Measurements from ENCODE around the gene CHIC1.
A peak's percentile ranks its signal among the peaks of the same experiment; 100 is the strongest.

CHIC1 gene

DNA sequence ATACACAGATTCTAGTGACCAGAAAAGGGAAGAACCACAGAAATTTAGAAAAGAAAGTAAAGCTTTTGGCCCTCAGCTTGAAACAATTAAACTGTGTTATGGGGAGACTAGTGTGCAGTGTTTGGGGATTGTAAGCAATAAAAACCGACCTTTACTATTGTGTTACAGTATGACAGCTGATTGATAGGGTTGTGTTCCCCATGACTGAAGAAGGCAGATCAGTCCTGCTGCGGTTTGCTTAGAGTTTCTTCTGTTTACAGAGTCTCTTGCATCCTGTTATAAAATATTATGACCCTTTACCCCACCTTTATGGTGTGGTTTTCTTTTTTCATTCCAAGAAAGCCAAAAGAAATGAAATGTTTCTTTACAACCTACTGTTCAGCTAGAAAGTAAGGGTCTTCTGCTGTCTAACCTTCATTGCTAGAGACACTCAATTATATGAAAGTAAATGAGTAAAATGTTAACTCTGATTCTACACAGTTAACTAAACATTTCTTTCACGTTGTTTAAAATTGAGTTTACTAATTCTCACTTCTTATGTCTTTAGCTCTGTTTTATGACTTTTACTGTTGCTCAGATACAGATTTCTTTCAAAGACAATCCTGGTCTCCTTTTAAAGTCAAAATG lies 18.1 kb downstream of the CHIC1 start:
- POLR2A ChIA-PET, result interaction anchor here (1.3 kb wide), 1 partner anchor 251 kb away, joined by 3 read pairs; no protein-coding TSS in a partner anchor
- CTCF ChIA-PET, result interaction anchor here (0.6 to 1.0 kb wide), 3 partner anchors 26 to 871 kb away, joined by 3 to 4 read pairs (median 3); no protein-coding TSS in a partner anchor
- H3K27ac ChIP-seq (ENCODE audit: extremely low read depth, low read depth, low read length), result no peak overlapping the region
- TF ChIP-seq, protein P1, sequence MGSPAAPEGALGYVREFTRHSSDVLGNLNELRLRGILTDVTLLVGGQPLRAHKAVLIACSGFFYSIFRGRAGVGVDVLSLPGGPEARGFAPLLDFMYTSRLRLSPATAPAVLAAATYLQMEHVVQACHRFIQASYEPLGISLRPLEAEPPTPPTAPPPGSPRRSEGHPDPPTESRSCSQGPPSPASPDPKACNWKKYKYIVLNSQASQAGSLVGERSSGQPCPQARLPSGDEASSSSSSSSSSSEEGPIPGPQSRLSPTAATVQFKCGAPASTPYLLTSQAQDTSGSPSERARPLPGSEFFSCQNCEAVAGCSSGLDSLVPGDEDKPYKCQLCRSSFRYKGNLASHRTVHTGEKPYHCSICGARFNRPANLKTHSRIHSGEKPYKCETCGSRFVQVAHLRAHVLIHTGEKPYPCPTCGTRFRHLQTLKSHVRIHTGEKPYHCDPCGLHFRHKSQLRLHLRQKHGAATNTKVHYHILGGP (tag by site-specific recombination; IDR thresholded peaks at IDR 0.05), result peak; percentile 72; the same call in 1 of the 2 replicates
- no peak for TF ChIP-seq ZNF623 (tag by site-specific recombination; IDR thresholded peaks at IDR 0.05)
- peak; percentile 72; the same call in 1 of the 2 replicates for TF ChIP-seq OSR2 (tag by site-specific recombination; IDR thresholded peaks at IDR 0.05)
- TF ChIP-seq, protein P2, sequence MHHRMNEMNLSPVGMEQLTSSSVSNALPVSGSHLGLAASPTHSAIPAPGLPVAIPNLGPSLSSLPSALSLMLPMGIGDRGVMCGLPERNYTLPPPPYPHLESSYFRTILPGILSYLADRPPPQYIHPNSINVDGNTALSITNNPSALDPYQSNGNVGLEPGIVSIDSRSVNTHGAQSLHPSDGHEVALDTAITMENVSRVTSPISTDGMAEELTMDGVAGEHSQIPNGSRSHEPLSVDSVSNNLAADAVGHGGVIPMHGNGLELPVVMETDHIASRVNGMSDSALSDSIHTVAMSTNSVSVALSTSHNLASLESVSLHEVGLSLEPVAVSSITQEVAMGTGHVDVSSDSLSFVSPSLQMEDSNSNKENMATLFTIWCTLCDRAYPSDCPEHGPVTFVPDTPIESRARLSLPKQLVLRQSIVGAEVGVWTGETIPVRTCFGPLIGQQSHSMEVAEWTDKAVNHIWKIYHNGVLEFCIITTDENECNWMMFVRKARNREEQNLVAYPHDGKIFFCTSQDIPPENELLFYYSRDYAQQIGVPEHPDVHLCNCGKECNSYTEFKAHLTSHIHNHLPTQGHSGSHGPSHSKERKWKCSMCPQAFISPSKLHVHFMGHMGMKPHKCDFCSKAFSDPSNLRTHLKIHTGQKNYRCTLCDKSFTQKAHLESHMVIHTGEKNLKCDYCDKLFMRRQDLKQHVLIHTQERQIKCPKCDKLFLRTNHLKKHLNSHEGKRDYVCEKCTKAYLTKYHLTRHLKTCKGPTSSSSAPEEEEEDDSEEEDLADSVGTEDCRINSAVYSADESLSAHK (tag by site-specific recombination; IDR thresholded peaks at IDR 0.05), result peak; percentile 89
- TF ChIP-seq, protein P3, sequence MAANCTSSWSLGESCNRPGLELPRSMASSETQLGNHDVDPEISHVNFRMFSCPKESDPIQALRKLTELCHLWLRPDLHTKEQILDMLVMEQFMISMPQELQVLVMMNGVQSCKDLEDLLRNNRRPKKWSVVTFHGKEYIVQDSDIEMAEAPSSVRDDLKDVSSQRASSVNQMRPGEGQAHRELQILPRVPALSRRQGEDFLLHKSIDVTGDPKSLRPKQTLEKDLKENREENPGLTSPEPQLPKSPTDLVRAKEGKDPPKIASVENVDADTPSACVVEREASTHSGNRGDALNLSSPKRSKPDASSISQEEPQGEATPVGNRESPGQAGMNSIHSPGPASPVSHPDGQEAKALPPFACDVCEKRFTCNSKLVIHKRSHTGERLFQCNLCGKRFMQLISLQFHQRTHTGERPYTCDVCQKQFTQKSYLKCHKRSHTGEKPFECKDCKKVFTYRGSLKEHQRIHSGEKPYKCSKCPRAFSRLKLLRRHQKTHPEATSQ (tag by site-specific recombination; IDR thresholded peaks at IDR 0.05), result no peak
- TF ChIP-seq GLI2 (tag by site-specific recombination; IDR thresholded peaks at IDR 0.05; ENCODE audit: borderline replicate concordance, low read depth), result no peak
- TF ChIP-seq, protein P4, sequence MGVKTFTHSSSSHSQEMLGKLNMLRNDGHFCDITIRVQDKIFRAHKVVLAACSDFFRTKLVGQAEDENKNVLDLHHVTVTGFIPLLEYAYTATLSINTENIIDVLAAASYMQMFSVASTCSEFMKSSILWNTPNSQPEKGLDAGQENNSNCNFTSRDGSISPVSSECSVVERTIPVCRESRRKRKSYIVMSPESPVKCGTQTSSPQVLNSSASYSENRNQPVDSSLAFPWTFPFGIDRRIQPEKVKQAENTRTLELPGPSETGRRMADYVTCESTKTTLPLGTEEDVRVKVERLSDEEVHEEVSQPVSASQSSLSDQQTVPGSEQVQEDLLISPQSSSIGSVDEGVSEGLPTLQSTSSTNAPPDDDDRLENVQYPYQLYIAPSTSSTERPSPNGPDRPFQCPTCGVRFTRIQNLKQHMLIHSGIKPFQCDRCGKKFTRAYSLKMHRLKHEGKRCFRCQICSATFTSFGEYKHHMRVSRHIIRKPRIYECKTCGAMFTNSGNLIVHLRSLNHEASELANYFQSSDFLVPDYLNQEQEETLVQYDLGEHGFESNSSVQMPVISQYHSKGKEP (tag by site-specific recombination; IDR thresholded peaks at IDR 0.05), result peak; percentile 62
- TF ChIP-seq ZNF654 (tag by site-specific recombination; IDR thresholded peaks at IDR 0.05; ENCODE audit: low read depth), result no peak
- peak; percentile 50; the same call in 1 of the 2 replicates for TF ChIP-seq SP7 (tag by site-specific recombination; IDR thresholded peaks at IDR 0.05)
- TF ChIP-seq, protein P5, sequence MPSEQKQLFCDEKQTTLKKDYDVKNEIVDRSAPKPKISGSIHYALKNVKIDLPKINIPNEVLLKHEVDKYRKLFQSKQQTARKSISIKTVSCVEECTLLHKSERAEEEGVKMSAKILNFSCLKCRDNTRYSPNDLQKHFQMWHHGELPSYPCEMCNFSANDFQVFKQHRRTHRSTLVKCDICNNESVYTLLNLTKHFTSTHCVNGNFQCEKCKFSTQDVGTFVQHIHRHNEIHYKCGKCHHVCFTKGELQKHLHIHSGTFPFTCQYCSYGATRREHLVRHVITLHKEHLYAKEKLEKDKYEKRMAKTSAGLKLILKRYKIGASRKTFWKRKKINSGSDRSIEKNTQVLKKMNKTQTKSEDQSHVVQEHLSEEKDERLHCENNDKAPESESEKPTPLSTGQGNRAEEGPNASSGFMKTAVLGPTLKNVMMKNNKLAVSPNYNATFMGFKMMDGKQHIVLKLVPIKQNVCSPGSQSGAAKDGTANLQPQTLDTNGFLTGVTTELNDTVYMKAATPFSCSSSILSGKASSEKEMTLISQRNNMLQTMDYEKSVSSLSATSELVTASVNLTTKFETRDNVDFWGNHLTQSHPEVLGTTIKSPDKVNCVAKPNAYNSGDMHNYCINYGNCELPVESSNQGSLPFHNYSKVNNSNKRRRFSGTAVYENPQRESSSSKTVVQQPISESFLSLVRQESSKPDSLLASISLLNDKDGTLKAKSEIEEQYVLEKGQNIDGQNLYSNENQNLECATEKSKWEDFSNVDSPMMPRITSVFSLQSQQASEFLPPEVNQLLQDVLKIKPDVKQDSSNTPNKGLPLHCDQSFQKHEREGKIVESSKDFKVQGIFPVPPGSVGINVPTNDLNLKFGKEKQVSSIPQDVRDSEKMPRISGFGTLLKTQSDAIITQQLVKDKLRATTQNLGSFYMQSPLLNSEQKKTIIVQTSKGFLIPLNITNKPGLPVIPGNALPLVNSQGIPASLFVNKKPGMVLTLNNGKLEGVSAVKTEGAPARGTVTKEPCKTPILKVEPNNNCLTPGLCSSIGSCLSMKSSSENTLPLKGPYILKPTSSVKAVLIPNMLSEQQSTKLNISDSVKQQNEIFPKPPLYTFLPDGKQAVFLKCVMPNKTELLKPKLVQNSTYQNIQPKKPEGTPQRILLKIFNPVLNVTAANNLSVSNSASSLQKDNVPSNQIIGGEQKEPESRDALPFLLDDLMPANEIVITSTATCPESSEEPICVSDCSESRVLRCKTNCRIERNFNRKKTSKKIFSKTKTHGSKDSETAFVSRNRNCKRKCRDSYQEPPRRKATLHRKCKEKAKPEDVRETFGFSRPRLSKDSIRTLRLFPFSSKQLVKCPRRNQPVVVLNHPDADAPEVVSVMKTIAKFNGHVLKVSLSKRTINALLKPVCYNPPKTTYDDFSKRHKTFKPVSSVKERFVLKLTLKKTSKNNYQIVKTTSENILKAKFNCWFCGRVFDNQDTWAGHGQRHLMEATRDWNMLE (tag by site-specific recombination; conservative IDR thresholded peaks at IDR 0.05; ENCODE audit: low read depth), result no peak
- 0 out of 2 replicates have a peak, but pooled peaks have one; percentile 32 for TF ChIP-seq ZNF561 (tag by site-specific recombination; IDR thresholded peaks at IDR 0.05; ENCODE audit: borderline replicate concordance)
- peak; percentile 35; the same call in 1 of the 2 replicates for TF ChIP-seq IKZF3 (tag by site-specific recombination; IDR thresholded peaks at IDR 0.05)
- no peak for TF ChIP-seq ZNF433 (tag by site-specific recombination; IDR thresholded peaks at IDR 0.05; ENCODE audit: low read depth)
- TF ChIP-seq, protein P6, sequence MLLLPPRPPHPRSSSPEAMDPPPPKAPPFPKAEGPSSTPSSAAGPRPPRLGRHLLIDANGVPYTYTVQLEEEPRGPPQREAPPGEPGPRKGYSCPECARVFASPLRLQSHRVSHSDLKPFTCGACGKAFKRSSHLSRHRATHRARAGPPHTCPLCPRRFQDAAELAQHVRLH (tag by site-specific recombination; IDR thresholded peaks at IDR 0.05), result peak; percentile 59; the same call in 1 of the 2 replicates
- peak; percentile 100 for TF ChIP-seq MZF1 (tag by site-specific recombination; IDR thresholded peaks at IDR 0.05; ENCODE audit: borderline replicate concordance)
- TF ChIP-seq BCL11A (tag by site-specific recombination; IDR thresholded peaks at IDR 0.05; ENCODE audit: low read depth), result peak; percentile 52; the same call in 1 of the 2 replicates
- peak; percentile 61; the same call in 1 of the 2 replicates for TF ChIP-seq PRDM1 (tag by site-specific recombination; IDR thresholded peaks at IDR 0.05)
- TF ChIP-seq ZNF843 (tag by site-specific recombination; IDR thresholded peaks at IDR 0.05), result peak; percentile 81
- TF ChIP-seq ZSCAN30 (tag by site-specific recombination; IDR thresholded peaks at IDR 0.05), result 0 out of 2 replicates have a peak, but pooled peaks have one; percentile 22
- no peak for TF ChIP-seq ZNF596 (tag by site-specific recombination; IDR thresholded peaks at IDR 0.05)
- TF ChIP-seq GLIS1 (tag by site-specific recombination; IDR thresholded peaks at IDR 0.05), result peak; percentile 28; the same call in 1 of the 2 replicates
- TF ChIP-seq WT1 (tag by site-specific recombination; IDR thresholded peaks at IDR 0.05), result peak; percentile 69; the same call in 1 of the 2 replicates

More for the DNA sequence above, 18.1 kb downstream of the CHIC1 start:
- Histone ChIP-seq H3K4me1 (ENCODE audit: control insufficient read depth, insufficient read depth, low read length) (peaks cover 15% of the 10 kb centered on the region), H3K36me3 (ENCODE audit: control insufficient read depth in 2 of 2, insufficient read depth in 1 of 2, low read length in 2 of 2) (peaks cover 0 to 3% of the 10 kb centered on the region in 2 experiments; a peak in 1 of 3 replicates), H3K9me3 (ENCODE audit: control insufficient read depth, insufficient read depth, low read depth, low read length) (no peaks in the 10 kb centered on the region; the same call in 1 of the 2 replicates), H3K4me3 (ENCODE audit: low read depth, low read length) (no peak overlapping the region)

Data from HEK293 (cell line).